Measurements from ENCODE around the gene TMPO.
"Not testable (repeated sequence)": the region's sequence is repeated elsewhere in the genome, so short reads cannot be mapped to it uniquely, and the experiment has no call there.

The TMPO gene

GRCh38 chr12:98533723-98534251, 18.4 kb downstream of the TMPO start:
- TF ChIP-seq CTCF (IDR thresholded peaks at IDR 0.05; ENCODE audit: low read depth, low read length, missing control alignments) = no peak
- DNase-seq (ENCODE audit: extremely low read depth, low read depth) = no peak
- no peak overlapping the region for H3K4me3 ChIP-seq (replicated peaks; ENCODE audit: low read depth, low read length)

- H3K4me3 ChIP-seq (replicated peaks; ENCODE audit: low read depth, low read length) = no peak overlapping the region
- DNase-seq (ENCODE audit: extremely low read depth, low read depth) = no peak
- TF ChIP-seq CTCF (IDR thresholded peaks at IDR 0.05; ENCODE audit: low read depth, low read length, missing control alignments) = no peak
These were observed 22.6 kb downstream of the TMPO start for GRCh38 chr12:98538031-98538430.

- H3K4me3 ChIP-seq (replicated peaks; ENCODE audit: low read depth, low read length) = no peak overlapping the region
- DNase-seq (ENCODE audit: extremely low read depth, low read depth) = no peak
- no peak for TF ChIP-seq CTCF (IDR thresholded peaks at IDR 0.05; ENCODE audit: low read depth, low read length, missing control alignments)
These were observed 28.3 kb downstream of the TMPO start for GRCh38 chr12:98543701-98544100.

GRCh38 chr12:98544751-98545150, 29.4 kb downstream of the TMPO start:
- H3K4me3 ChIP-seq (replicated peaks; ENCODE audit: low read depth, low read length) = no peak overlapping the region
- no peak for TF ChIP-seq CTCF (IDR thresholded peaks at IDR 0.05; ENCODE audit: low read depth, low read length, missing control alignments)
- DNase-seq (ENCODE audit: extremely low read depth, low read depth) = no peak

GRCh38 chr12:98549371-98550110, 34.2 kb downstream of the TMPO start:
- no peak overlapping the region for H3K4me3 ChIP-seq (replicated peaks; ENCODE audit: low read depth, low read length)
- DNase-seq (ENCODE audit: extremely low read depth, low read depth) = no peak
- no peak for TF ChIP-seq CTCF (IDR thresholded peaks at IDR 0.05; ENCODE audit: low read depth, low read length, missing control alignments)

- TF ChIP-seq CTCF (IDR thresholded peaks at IDR 0.05; ENCODE audit: low read depth, low read length, missing control alignments) = no peak
- DNase-seq (ENCODE audit: extremely low read depth, low read depth) = no peak
- H3K4me3 ChIP-seq (replicated peaks; ENCODE audit: low read depth, low read length) = no peak overlapping the region
These were observed 36.4 kb downstream of the TMPO start for GRCh38 chr12:98551787-98552186.

- DNase-seq (ENCODE audit: extremely low read depth, low read depth); H3K4me3 ChIP-seq (replicated peaks; ENCODE audit: low read depth, low read length): not testable (repeated sequence)
These were observed 42.7 kb downstream of the TMPO start for GRCh38 chr12:98558097-98558496.
